ENCODE measurements around the gene SNX10.

Gene SNX10

GRCh38 chr7:26403640-26404039 is 112.0 kb downstream of the SNX10 start:
- TF ChIP-seq CTCF (IDR thresholded peaks at IDR 0.05; ENCODE audit: low read depth, low read length): no peak

GRCh38 chr7:26404189-26404996 is 112.7 kb downstream of the SNX10 start:
- TF ChIP-seq CTCF (IDR thresholded peaks at IDR 0.05; ENCODE audit: low read depth, low read length): no peak
- no peak for DNase-seq (ENCODE audit: extremely low read depth, low read depth)

More at GRCh38 chr7:26403640-26404039, 112.0 kb downstream of the SNX10 start:
- DNase-seq (ENCODE audit: extremely low read depth, low read depth): no peak

GRCh38 chr7:26406433-26406832 is 114.8 kb downstream of the SNX10 start:
- no peak for DNase-seq (ENCODE audit: extremely low read depth, low read depth)
- TF ChIP-seq CTCF (IDR thresholded peaks at IDR 0.05; ENCODE audit: low read depth, low read length): no peak

- no peak for TF ChIP-seq CTCF (IDR thresholded peaks at IDR 0.05; ENCODE audit: low read depth, low read length)
- no peak for DNase-seq (ENCODE audit: extremely low read depth, low read depth)
Measured at GRCh38 chr7:26409661-26410547, 118.2 kb downstream of the SNX10 start.

- no peak for DNase-seq (ENCODE audit: extremely low read depth, low read depth)
- TF ChIP-seq CTCF (IDR thresholded peaks at IDR 0.05; ENCODE audit: low read depth, low read length): no peak
Measured at GRCh38 chr7:26413007-26413691, 121.5 kb downstream of the SNX10 start.

GRCh38 chr7:26416004-26416403 is 124.3 kb downstream of the SNX10 start:
- no peak for DNase-seq (ENCODE audit: extremely low read depth, low read depth)
- TF ChIP-seq CTCF (IDR thresholded peaks at IDR 0.05; ENCODE audit: low read depth, low read length): no peak

Measured in AG09319 (cell line).